Measurements from ENCODE around the gene SPAG9. TPM values are rescaled to one million over a fixed set of nuclear protein-coding genes. Genes with fewer than 3 reads are reported as not detected.

SPAG9 gene
- total RNA-seq, 1 donor, result 192 TPM

GRCh38 chr17:51153210-51154072 is 32.8 kb upstream of the SPAG9 start, which contains the start of gene NME1:
TSS of gene NME1 (plus strand) at chr17:51153559. CDS start at chr17:51155655, 2,096 bp downstream.
- DNase-seq (ENCODE audit: insufficient read length, low spot score, missing footprints), result peak; percentile 96
- no peaks in the 10 kb centered on the region for H3K27me3 ChIP-seq (ENCODE audit: insufficient read depth, low read length)
- peak; percentile 99 for TF ChIP-seq CTCF (IDR thresholded peaks at IDR 0.05; ENCODE audit: extremely low read depth, low read depth, low read length)
- H4K20me1 ChIP-seq (ENCODE audit: insufficient read depth, low read length), result peaks cover 9% of the 10 kb centered on the region
- peak within 1 kb of the TSS; percentile 96 for H2AFZ ChIP-seq (ENCODE audit: low read length)
- peaks cover 26% of the 10 kb centered on the region for H3K36me3 ChIP-seq (ENCODE audit: insufficient read depth, low read length)
- peak within 1 kb of the TSS; percentile 83 for H3K4me3 ChIP-seq (ENCODE audit: insufficient read depth, low read length)
- no peaks in the 10 kb centered on the region for H3K9me3 ChIP-seq (ENCODE audit: low read depth, low read length)
- H3K4me2 ChIP-seq (ENCODE audit: insufficient read depth, low read length), result peak within 1 kb of the TSS; percentile 83
- peaks cover 50% of the 10 kb centered on the region for H3K79me2 ChIP-seq (ENCODE audit: insufficient read depth, low read length)
- peak within 1 kb of the TSS; percentile 93 for H3K27ac ChIP-seq (ENCODE audit: low read depth, low read length)
- H3K4me1 ChIP-seq (ENCODE audit: insufficient read depth, low read length), result peaks cover 15% of the 10 kb centered on the region

GRCh38 chr17:51152766-51153209 is 32.1 kb upstream of the SPAG9 start:
- H2AFZ ChIP-seq (ENCODE audit: low read length), result peak overlapping the region; percentile 95
- H3K9me3 ChIP-seq (ENCODE audit: low read depth, low read length), result no peaks in the 10 kb centered on the region
- H3K4me1 ChIP-seq (ENCODE audit: insufficient read depth, low read length), result peaks cover 15% of the 10 kb centered on the region
- H3K4me2 ChIP-seq (ENCODE audit: insufficient read depth, low read length), result peak overlapping the region; percentile 83
- H3K36me3 ChIP-seq (ENCODE audit: insufficient read depth, low read length), result peaks cover 24% of the 10 kb centered on the region
- peak overlapping the region; percentile 83 for H3K4me3 ChIP-seq (ENCODE audit: insufficient read depth, low read length)
- TF ChIP-seq CTCF (IDR thresholded peaks at IDR 0.05; ENCODE audit: extremely low read depth, low read depth, low read length), result no peak
- DNase-seq (ENCODE audit: insufficient read length, low spot score, missing footprints), result peak; percentile 62
- H3K79me2 ChIP-seq (ENCODE audit: insufficient read depth, low read length), result peaks cover 44% of the 10 kb centered on the region
- peak overlapping the region; percentile 93 for H3K27ac ChIP-seq (ENCODE audit: low read depth, low read length)
- H3K27me3 ChIP-seq (ENCODE audit: insufficient read depth, low read length), result no peaks in the 10 kb centered on the region
- peaks cover 8% of the 10 kb centered on the region for H4K20me1 ChIP-seq (ENCODE audit: insufficient read depth, low read length)

GRCh38 chr17:51150932-51151331 is 30.3 kb upstream of the SPAG9 start:
- no peak overlapping the region for H2AFZ ChIP-seq (ENCODE audit: low read length)

More at GRCh38 chr17:51150932-51151331, 30.3 kb upstream of the SPAG9 start:
- peak; percentile 52 for DNase-seq (ENCODE audit: insufficient read length, low spot score, missing footprints)
- Histone ChIP-seq H3K79me2 (ENCODE audit: insufficient read depth, low read length) (peaks cover 25% of the 10 kb centered on the region), H3K4me2 (ENCODE audit: insufficient read depth, low read length) (no peak overlapping the region), H4K20me1 (ENCODE audit: insufficient read depth, low read length) (peaks cover 5% of the 10 kb centered on the region), H3K9me3 (ENCODE audit: low read depth, low read length) (no peaks in the 10 kb centered on the region), H3K27ac (ENCODE audit: low read depth, low read length) (no peak overlapping the region), H3K27me3 (ENCODE audit: insufficient read depth, low read length) (no peaks in the 10 kb centered on the region), H3K36me3 (ENCODE audit: insufficient read depth, low read length) (peaks cover 7% of the 10 kb centered on the region), H3K4me1 (ENCODE audit: insufficient read depth, low read length) (peaks cover 17% of the 10 kb centered on the region), H3K4me3 (ENCODE audit: insufficient read depth, low read length) (no peak overlapping the region)
- no peak for TF ChIP-seq CTCF (IDR thresholded peaks at IDR 0.05; ENCODE audit: extremely low read depth, low read depth, low read length)
